SH-SY5Y (cell line): ENCODE results near the gene ANKRD11.

Experiments
- GATA2 ChIP-seq: IDR thresholded peaks from 2 replicates; pipeline ENCODE4 v1.6.1; 2011; ENCODE audit warnings: mild to moderate bottlenecking, low read depth, low read length
- GATA3 ChIP-seq: IDR thresholded peaks from 2 replicates; pipeline ENCODE4 v1.6.1; 2011; ENCODE audit warnings: low read depth, mild to moderate bottlenecking, low read length, moderate library complexity

Gene ANKRD11

GRCh38 chr16:89279666-89280481 is 210.5 kb downstream of the ANKRD11 start:
- TF ChIP-seq GATA3 (no peak), GATA2 (no peak)

GRCh38 chr16:89278441-89279240 is 211.7 kb downstream of the ANKRD11 start:
- no peak for TF ChIP-seq GATA2
- no peak for TF ChIP-seq GATA3

- no peak for TF ChIP-seq GATA2
- no peak for TF ChIP-seq GATA3
These were observed 212.6 kb downstream of the ANKRD11 start for GRCh38 chr16:89277641-89278341.

GRCh38 chr16:89277049-89277448 is 213.3 kb downstream of the ANKRD11 start:
- no peak for TF ChIP-seq GATA2
- TF ChIP-seq GATA3 = no peak

- TF ChIP-seq GATA3 (no peak), GATA2 (no peak)
These were observed 214.3 kb downstream of the ANKRD11 start for GRCh38 chr16:89275837-89276720.

GRCh38 chr16:89275284-89275584 is 215.1 kb downstream of the ANKRD11 start:
- no peak for TF ChIP-seq GATA3
- TF ChIP-seq GATA2 = no peak

- TF ChIP-seq GATA2 (no peak), GATA3 (no peak)
These were observed 215.6 kb downstream of the ANKRD11 start for GRCh38 chr16:89274561-89275283.

- no peak for TF ChIP-seq GATA3
- no peak for TF ChIP-seq GATA2
These were observed 216.5 kb downstream of the ANKRD11 start for GRCh38 chr16:89273741-89274472.

GRCh38 chr16:89272631-89273030 is 217.7 kb downstream of the ANKRD11 start:
- no peak for TF ChIP-seq GATA3
- TF ChIP-seq GATA2 = no peak

- TF ChIP-seq GATA3 (no peak), GATA2 (no peak)
These were observed 219.6 kb downstream of the ANKRD11 start for GRCh38 chr16:89270666-89271345.

- no peak for TF ChIP-seq GATA2
These were observed 220.3 kb downstream of the ANKRD11 start for GRCh38 chr16:89269805-89270665.
